HG03064 (cell line): ENCODE data around the gene MARCHF3.

Experiments
- ATAC-seq: cut with Tn5 transposase; IDR thresholded peaks from one replicate; pipeline ENCODE4 v1.9.1; 2021; ENCODE audit warnings: low read depth; ENCODE audit not compliant: unreplicated experiment

MARCHF3 gene

DNA sequence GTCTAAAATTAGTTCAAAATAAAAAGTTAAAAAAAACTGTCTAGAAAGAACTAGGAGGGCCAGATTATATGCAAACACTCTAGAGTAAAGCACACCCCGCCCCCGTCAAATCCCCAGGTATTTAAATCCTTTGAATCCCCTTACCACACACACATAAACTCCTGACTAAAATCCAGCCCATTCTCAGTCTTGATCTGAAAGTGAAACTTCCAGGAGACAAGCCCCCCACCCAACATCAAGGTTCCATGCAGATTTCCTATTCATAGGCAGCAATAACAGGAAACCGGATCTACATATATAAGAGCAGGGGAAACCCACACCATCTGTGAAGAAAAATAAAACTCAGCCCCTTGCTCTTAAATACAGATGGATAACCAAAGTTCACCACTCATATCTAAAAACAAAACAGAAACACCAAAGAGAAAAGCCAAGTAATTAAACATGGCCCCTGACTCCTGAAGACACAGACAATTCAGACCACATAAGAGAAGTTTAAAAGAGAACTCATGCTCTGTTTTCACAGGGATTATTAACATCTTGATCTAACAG, 42.3 kb downstream of the MARCHF3 start:
- peak; percentile 87 for ATAC-seq

DNA sequence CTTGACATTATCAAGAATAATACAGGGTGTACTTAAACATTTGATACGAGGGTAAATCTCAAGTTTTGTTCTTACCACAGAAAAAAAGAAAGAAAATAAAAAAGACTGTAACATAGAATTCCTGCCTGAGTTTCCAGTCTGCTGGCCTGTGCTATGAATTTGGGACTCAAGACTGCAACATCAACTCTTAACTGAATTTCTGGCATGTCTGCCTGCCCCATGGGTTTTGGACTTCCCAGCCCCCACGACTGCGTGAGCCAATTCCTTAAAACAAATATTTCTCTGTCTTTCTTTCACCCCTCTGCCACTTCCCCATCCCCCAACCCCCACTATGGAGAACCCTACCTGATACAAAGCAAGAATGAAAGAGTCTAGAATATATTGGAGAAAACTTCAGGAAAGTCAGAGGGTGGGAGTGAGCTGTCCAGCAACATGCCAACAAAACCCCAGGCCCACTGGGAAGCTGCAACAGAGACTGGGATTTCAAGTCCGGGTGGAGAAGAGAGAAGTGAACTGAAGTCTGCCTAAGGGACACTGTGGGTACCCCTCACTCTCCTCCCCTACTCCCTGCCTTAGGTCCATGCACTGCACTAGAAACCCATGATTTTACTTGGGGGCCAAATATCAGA, 43.0 kb downstream of the MARCHF3 start:
- no peak for ATAC-seq

DNA sequence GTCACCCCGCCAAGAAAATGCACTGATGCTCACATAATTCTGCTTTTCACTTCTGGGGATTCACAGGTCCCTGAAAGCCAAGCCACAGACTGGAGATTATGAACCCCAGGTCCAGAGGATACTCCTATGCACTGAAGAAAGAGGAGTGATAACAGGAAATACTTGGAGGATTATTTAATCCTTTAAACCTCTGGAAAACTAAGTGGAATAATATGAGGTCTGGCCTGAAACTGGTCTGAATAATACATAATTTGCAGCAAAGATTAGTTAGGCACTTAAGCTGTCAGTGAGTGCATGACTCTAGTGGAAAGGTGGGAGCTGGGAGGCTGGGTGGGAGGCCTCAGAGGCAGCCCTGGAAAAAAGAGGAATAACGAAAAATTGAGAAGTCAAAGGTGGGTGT, 45.7 kb downstream of the MARCHF3 start:
- ATAC-seq, result no peak

DNA sequence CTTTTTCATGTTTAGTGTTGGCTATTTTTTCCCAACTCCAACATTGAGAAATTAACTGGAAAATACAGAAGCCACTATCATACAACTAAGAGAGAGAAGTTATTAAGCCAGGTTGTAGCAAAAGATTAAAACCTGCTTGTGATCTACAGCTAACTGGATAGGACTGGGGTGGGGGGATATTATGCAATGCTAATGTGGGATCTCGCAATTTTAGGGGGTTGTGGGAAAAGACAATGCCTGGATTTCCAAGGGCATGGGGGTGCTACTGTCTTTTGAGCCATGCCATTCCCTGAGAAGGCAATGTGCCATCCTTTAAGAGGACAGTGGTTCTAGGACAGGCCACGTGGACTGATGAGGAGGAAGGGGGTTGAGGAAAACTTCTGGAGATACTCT, 46.5 kb downstream of the MARCHF3 start:
- ATAC-seq, result no peak

DNA sequence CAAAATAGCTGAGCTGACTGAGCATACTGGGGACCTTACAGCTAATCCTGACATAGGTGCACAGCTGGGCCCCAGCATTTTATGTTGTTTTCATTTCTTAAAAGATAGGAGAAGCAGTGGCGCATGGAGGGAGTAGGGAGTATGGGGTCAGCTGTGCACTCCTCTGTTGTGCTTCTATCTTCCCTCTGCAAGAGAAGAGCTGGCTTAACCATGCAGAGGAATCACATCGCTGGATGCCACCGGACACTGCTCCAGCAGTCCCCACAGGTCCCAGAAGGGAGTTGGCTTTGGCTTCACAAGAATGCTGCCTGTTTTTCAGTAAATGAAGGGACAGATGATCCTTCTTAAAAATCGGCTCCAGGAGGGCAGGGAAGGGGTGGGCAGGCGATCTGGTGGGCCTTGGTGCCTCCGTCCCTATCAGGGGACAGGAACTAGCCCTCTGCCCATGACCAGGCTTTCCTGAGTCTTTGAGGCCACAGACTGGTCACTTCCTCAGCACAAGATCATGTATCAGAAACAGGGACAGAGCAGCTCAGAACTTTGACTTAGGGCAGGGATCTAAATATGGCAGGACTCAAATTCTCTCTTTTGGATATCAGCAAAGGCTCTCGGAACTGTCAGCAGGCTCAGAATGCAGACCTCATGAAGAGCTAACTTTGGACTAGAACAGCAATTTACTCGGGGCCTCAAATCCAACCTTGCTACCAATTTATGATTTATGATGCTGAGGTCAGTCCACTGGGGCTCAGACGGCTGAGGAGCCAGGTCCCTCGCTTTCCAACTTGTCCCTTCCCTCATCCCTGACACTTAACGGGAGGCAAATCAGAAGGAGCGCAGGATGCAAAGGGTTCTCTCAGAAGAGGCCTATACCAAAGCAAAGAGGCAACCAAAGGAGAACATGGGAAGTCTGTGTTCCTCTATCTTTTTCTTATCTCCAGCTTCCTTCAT, 47.2 kb downstream of the MARCHF3 start:
- ATAC-seq, result no peak

DNA sequence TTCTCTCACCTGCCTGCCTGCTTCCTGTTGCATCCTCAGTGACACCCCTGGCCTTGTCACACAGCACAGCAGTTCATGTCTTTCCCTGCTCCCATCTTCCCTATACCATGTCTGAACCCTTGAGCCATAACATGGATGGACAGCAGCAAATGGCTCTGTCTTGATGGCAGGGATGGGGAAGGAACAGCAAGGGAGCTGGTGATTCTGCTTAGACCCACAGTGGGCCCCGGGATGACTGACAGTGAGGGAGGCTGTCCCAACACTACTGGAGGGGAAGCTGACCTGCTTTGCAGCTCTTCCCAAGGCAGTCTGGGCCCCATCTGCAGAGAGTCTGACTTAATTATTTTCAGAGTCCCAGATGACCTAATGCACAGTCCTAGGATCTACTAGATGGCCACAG, 48.2 kb downstream of the MARCHF3 start:
- ATAC-seq, result no peak

DNA sequence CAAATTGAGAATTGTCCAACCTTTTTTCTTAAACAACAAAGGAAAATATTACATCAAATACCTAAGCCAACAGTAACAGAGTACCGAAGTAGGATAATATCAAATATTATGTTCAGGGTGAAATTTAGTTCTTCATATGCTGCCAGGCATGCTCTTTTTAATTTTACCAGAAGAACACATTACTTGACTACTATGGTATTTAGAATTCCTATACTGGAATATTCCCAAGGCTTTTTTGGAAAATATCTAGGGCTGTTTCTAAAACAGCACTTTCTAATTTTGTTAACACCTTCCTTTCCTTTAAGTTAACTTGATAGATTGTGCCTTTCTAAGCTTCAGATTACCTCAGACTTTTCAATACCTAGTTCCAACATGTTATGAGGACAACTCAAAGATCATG, 48.7 kb downstream of the MARCHF3 start:
- no peak for ATAC-seq

DNA sequence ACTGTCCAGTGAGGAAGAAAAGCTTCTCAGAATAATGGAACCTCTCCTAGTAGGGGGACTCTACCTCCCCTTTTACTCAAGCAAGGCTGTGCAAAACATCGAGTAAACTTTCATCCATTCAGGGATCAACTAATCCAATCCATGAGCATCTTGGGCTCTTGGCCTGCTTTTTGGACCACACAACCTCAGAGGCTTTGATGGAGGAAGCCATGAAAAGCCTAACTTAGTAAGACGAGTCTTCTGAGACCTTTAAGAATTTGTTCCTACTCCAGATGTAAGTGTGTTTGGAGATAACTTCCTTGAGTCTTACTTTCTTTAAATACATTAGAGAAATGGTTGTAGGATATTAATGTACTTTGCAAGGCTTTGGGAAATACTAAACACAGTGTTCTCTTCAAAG, 49.1 kb downstream of the MARCHF3 start:
- ATAC-seq, result no peak

DNA sequence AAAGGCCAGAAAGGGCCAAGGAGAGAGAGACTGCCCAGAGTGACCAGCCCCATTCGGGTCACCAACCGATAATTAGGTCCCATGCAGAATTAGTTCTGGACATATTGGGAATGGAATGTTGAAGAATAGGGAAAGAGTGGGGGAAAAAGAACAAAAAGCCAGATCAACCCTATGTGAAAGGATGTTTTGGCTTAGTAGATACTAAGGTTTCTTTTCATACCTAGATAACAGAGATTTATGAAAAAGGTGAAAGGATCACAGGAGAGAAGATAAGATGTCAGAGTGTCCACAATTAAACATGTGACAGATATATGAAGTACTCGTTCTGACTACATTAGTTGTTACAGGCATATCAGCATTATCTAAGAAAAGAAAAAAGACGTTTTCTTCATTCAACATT, 52.1 kb downstream of the MARCHF3 start:
- no peak for ATAC-seq

DNA sequence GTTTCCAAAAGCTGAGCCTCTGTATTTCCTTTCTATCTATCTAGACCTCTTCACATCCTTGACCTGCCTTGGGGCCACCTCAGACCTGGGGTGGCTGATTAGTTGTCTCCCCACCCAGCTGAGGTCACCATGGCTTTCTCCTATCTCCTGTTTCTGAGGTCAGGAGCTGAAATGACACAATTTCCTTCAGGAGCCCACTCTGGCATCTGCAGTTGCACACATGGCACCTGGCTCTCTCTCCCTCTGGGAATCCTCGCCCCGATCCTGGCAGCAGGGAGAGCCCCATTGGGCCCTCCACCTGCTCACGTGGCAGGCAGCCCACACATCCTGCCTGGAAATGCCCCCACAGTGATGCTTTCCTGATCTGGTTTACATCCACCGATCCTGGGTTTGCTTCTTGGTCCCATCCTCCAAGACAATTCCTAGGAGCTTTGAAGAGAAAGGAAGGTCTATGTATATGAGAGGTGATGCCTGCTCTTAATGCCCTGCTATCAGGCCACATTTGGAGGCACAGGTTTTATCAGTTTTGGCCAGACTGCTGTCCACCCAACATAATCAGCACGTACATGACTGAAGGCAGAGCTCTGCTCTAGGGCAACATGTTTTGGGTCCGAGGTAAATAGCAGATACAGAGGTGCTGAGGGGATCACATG, 53.7 kb downstream of the MARCHF3 start:
- no peak for ATAC-seq

DNA sequence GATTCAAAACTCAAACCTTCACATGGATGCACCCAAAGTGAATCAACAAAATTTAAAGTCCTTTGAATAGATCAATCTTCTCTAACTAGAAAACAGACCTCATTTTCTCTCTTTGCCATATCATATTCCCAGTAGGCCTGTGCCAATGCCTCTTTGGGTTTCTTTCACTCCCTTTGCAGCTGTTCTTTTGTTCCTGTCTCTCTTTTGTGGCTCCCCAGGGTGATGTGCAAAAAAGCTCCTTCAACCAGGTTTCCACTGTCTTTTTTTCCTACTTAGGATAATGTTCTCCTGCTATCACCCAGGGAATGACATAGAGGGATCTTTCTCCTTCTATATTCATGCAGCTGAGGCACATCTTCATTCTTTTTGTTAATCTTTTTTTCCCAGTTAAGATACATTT, 54.6 kb downstream of the MARCHF3 start:
- ATAC-seq, result no peak

DNA sequence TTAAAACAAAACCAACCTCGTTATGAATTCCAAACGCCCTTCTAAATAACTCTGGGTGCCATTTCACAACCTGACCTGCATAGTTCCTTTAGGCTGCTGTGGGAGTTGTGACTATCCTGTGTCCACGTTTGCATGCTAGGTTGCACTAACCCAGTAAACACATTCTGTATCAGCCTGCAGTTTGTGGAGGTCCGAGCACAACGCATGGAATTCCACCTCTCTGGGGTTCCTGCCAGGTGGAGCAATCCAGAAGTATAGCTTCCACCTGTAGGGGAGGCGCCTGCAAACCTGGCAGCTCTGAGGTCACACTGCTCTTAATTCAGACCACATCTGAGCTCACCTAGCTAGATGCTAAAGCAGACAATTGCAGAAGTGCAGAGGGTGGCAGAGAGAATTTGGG, 57.2 kb downstream of the MARCHF3 start:
- no peak for ATAC-seq

DNA sequence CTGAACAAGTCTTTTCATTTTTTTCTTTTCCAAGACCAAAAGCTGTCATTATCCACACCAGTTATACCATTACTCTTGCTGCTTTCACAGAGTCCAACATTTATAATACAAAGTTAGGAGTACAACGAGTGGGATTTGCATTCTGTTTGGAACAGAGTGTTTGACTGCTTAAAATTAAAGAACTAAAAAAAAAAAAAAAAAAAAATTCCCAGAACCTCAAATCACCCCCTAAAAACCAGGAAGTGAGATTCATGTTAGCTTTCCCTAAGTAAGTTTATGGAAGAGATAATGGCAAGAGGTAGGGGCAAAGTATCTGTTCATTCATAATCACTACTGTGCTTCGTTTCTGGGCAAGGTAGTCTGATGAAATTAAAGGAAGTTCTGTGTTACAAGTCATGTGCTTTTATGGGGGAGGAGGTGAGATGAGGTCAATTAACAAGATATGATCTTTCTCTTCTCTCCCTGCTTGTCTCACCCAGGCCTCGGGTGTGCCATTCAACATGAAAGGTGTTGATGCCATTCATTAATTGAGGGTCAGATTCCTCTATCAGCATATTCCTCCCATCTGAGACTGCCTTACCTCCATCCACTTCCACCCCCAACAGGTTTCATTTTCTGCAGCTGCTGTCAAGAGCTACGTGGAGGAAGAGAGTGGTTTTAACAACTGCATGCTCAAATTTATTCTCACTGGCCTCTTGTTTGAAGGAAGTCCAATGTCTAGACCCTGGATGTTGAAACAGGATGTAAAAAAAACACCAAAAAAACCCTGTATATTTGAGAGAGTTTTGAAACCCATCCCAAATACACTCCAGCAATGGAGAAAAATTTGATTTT, 58.1 kb downstream of the MARCHF3 start:
- peak; percentile 52 for ATAC-seq

DNA sequence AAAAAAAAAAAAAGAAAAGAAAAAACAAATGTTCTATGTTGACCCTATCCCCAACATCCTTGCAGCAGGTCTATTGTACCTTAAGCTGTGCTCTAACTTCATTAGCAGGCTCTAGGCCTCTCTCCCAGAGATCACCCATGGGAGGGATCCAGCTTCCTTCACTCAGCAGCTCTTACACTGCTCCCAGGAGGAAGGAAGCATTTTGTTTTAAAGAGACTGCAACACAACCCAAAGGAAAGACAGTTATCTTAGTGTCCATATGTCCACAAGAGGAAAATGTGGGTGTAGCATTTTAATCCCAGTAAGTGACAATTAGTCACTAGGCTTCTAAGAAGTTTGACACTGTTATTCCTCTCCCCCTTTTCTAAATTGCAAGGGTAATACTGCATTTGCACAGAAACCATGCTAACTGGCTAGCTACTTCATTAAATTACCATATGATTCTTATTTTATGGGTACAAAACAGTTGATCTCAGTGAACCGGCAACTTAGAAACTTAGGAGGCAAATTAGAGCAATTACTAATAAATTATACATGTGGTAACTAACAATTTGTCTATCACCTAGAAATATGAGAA, 58.8 kb downstream of the MARCHF3 start:
- no peak for ATAC-seq

DNA sequence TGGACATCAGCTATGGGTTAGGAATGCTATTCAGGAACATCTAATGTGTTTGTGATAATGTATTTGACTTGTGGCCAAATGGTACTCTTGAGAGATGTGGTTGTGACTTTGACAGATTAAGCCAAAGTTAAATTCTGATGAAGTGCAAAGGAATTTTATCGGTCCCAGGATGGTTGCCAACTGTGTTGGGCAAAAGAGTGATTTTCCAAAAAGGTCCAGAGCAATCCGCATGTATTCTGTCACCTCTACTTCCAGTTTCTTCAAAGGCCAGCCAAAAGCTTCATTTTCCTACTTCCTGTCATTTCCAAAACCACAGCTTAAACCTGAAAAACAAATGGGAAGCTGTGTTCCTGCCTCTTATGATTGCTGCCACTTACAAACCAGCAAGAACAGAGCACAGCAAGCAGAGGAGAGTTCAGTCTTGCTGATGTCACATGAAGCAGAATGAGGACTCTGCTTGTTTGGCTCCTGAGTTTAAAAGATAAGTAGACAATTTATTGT, 59.8 kb downstream of the MARCHF3 start:
- no peak for ATAC-seq

DNA sequence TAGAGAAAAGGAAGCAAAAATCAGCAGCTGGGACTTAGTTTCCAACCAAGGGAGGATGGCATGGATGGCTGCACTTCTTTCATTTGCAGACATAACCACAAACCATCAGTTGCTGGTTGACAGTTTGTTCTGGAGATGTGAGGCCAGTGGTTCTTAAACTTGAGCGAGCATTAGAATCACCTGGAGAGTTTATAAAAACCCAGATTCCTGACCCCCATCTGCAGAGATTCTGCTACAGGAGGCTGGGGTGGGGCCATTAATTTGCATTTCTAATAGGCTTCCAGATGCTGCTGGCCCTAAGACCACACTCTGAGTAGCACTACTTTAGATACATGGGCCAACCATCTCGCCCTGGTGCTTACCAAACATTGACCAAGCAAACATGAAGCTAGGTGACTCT, 60.8 kb downstream of the MARCHF3 start:
- peak; percentile 43 for ATAC-seq

DNA sequence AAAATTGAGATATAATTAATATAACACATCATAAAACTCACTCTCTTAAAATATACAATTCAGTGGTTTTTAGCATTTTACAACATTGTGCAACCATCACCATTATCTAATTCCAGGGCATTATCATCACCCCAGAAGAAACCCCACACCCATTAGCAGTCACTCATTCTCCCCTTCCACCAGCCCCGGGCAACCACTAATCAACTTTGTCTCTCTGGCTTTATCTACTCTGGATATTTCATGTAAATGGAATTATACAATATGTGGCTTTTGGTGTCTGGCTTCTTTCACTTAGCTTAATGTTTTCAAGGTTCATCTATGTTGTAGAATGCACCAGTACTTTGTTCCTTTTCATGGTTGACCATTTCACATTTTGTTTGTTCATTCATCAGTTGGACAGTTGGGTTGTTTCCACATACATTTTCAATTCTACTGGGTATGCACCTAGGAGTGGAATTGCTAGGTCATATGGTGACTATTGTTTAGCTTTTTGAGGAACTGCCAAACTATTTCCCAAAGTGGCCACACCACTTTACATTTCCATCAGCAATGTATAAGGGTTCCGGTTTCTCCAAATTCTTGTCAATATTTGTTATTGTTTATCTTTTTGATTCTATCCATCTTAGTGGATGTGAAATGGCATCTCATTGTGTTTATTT, 62.4 kb downstream of the MARCHF3 start:
- ATAC-seq, result no peak

DNA sequence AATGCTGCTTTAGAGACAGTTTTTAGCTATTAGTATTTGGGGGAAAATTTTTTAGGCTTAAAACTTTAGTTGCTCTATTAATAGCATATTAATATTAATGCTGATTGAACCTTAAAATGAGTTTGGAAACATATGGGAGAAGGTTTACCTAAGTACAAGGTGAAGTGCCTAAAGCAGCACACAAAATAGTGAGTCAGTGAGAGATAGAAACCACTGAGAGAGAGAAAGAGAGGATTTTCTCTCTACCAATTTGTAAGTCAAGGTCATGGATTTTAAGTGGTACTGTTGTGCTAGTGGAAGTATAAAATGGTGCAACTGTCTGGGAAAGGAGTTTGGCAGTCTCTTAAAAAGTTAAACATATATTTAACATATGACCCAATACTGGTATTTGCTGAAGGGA, 64.9 kb downstream of the MARCHF3 start:
- ATAC-seq, result peak; percentile 18

DNA sequence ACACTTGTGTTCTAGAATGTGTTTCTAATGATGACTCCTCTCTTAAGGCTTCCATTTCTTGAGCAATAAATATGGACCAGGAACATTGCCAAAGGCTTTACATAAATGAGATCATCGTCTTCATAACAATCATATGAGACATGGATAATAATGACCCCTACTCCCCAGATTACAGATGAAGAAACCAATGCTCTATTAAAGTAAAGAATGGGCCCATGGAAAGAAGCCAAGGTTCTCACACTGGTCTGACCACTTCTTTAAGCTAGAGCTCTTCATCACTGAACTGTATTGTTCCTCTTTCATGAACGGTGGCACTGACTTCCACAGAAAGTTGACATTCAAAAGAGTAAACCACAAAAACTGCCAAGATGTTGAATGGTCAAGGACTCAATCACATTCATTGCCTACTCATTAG, 65.3 kb downstream of the MARCHF3 start:
- ATAC-seq, result peak; percentile 45
